Mammary epithelial cell (primary cell): ENCODE measurements around the gene ZSWIM7.

ENCODE experiments used
- CTCF ChIP-seq, 2 donors: IDR thresholded peaks in 1 of 2; conservative IDR thresholded peaks in 1 of 2; 2 replicates each; pipeline ENCODE4 v1.5.1; 2011 to 2012; ENCODE audit warnings: inconsistent platforms in 2 of 2, low read length in 2 of 2, mild to moderate bottlenecking in 2 of 2, control low read depth in 1 of 2, low read depth in 1 of 2; ENCODE audit not compliant: insufficient read depth in 1 of 2; ENCODE audit errors: extremely low read depth in 1 of 2
- EZH2 ChIP-seq: IDR thresholded peaks from 2 replicates; pipeline ENCODE4 v1.6.1; 2012; ENCODE audit warnings: low read length, inconsistent platforms, borderline replicate concordance

- TF ChIP-seq CTCF (conservative IDR thresholded peaks at IDR 0.05 in 1 of 2, IDR thresholded peaks at IDR 0.05 in 1 of 2; ENCODE audit: extremely low read depth in 1 of 2, insufficient read depth in 1 of 2, low read depth in 1 of 2, low read length in 2 of 2) (no peak), EZH2 (no peak)
Observed at GRCh38 chr17:16044487-16044886, 45.0 kb upstream of the ZSWIM7 start.
